Right renal cortex interstitium (tissue), 3 donors: Measurements from ENCODE around the gene METTL24. TPM values are rescaled to one million over a fixed set of nuclear protein-coding genes. Genes with fewer than 3 reads are reported as not detected.
"Not testable (repeated sequence)": the region's sequence is repeated elsewhere in the genome, so short reads cannot be mapped to it uniquely, and the experiment has no call there.

Experiments
- DNase-seq, 3 donors: peaks; one replicate each; pipeline ENCODE4 v3.0.0-alpha.2; 2013; ENCODE audit warnings: low read depth in 3 of 3, low spot score in 2 of 3
- polyA plus RNA-seq, 3 donors: library from polyadenylated mRNA; unstranded; fragments of 120-200 nt; gene quantifications; one replicate each; pipeline ENCODE4 v1.2.1, GENCODE V29; 2013; ENCODE audit not compliant: insufficient read length in 3 of 3

The METTL24 gene
- polyA plus RNA-seq, 3 donors: 14.4 to 15.5 (median 14.7) TPM

DNA sequence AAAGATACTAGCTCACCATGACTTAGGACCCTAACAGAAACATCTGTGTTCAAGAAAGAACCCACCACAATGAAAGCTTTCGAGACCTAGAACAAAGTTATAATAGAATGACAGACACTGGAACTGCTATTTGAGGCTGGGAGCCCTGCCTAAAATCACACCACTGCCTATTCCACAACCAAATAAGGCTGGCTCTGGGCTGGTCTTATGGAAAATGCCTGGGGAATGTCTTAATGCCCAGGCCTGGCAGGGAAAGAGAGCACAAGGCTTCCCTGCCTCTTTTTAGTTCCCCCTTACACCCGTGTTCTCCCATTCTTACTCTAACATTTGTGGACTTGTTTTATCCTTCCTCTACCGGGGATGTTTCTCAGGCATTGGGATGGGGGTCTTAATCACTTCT lies 5.6 kb upstream of the METTL24 start:
- DNase-seq: no peak

GRCh38 chr6:110360676-110361075 lies 2.5 kb upstream of the METTL24 start:
- DNase-seq: no peak

DNA sequence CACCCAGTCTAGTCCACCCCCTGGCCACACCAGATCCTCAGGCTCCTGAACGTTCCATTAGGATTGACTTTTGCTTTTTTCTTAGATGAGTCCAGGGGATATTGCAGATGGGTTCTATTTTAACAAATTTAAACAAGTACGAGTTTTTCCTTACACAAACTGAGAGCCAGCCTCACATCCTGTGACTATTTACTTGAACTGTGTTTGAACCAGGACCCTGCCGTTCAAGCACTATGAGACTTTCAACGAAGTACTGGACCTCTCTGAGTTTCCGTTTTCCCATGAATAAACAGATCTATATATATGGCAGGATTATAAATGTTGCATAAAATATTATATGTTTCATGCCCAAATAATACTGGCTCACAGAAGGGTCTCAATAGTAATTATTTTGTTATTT lies 1.4 kb upstream of the METTL24 start:
- DNase-seq: no peak

DNA sequence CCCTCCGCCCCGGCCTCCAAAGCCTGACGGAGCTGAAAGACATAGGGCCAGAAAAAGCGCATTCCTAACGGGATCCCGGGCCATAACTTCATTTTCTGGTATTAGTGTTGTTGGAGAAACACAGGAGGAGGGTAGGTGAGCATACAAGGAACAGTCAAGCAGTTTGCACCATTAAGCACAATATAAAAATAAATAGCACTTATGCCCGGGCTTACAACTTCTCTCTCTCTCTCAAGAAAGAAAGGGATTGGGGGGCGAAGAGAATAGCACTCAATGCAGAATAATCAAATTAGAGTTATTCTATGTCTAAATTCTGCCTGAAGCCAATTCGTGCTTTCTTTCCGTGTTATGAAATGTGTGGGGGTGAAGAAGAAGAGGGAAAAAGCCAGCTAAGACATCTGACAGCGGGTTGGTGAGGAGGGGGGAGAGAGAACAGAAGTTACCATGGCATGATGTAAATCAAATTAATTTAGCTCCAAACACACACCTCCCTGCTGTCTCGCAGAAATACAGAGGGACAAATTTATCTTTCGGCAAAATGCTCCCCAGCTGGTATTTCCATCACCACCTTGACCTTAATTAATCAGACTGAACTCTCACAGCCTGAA lies 508 bp upstream of the METTL24 start:
- DNase-seq: no peak

GRCh38 chr6:110357298-110357663 lies 868 bp downstream of the METTL24 start:
- DNase-seq: no peak

DNA sequence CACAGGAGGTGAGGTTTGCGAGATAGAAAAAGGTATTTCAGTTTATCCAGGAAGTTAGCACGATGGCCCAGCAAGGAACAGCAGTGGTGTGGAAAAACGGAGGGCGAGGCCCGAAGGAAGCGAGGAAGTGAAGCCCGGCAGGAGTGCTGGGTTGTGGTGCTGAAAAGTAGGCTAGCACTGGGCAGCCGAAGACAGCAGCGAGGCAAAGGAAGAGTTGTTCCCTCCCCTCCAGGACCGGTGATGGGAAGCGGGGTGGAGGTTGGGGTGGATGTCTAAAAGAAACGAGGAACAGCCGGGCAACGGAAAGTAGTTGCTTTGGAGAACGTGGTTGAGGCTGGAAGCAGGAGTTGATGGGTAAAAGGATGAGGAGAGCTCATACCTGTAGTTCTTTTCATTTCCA lies 1.4 kb downstream of the METTL24 start:
- DNase-seq: no peak

DNA sequence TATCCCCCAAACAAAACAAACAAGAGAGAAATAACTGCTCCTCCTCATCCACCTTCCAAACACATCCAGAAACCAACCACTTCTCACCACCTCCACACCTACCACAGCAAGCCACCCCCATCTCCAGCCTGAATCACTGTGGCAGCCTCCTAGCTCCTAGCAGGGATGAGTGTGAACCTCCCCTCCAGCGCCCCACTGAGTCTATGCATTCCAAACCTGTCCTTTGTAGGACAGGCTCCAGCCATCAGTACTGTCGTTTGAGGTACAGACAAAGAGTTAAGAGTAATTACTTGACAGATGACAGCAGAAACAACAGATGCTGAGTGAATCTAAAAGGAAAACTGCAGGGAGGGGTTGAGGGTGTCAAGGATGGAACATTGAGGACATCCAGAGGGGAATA lies 2.4 kb downstream of the METTL24 start:
- DNase-seq: no peak

DNA sequence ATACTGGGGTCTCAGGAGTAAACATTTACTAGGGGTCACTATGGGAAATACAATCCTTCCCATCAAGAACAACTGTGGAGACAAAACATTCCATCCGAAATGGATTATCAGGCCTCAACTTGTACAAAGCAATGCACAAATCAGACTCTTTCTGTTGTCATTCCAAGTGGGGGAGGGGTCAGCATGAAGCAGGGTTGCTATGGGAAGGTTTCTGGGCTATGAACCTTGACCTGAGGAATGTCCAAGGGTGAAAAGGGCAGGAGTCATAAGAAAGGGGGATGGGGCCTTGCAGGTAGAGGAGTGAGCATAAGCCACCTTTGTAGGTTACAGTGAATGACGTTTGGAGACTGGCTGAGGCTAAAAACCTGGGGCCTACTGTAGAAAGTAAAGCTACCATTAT lies 3.1 kb downstream of the METTL24 start:
- no peak for DNase-seq

DNA sequence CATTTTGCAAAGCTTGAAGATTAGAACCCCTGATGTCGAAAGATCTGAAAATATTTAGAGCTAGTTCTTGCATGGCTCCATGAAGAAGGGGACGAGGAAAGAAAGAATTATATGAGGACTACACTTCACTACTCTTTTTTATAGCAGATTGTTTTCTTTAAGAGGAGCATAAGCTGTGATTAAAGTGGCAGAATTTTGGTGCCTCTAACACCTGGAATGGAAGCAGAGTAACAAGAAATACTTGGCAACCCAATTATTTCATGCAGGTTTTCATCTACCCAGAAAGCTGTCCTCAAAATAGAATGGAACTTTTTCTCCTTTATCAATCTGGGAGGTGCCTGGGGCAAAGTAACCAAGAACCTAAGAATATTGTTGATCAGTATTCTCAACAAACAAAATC lies 4.0 kb downstream of the METTL24 start:
- no peak for DNase-seq

GRCh38 chr6:110353457-110354001 lies 4.6 kb downstream of the METTL24 start:
- DNase-seq: no peak

GRCh38 chr6:110352563-110353262 lies 5.4 kb downstream of the METTL24 start:
- DNase-seq: no peak

DNA sequence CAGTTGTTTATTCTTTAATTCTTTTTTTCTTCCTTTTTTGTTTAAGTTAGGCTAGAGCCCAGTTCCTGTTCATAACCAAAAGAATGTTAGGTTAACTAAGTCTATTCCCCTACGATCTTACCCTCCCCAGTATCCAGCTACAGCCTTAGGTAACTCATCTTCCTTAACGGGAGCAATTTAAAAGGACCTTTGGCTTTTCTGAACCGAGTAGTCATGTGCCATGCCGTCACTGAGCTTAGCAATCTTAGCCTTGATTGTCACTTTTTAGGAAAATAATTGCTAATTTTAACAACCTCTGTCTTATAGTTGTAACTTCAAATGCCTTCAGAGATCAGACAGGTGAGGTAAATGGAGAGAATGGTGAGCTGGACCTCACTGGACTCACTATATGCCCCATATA lies 6.2 kb downstream of the METTL24 start:
- DNase-seq: no peak

DNA sequence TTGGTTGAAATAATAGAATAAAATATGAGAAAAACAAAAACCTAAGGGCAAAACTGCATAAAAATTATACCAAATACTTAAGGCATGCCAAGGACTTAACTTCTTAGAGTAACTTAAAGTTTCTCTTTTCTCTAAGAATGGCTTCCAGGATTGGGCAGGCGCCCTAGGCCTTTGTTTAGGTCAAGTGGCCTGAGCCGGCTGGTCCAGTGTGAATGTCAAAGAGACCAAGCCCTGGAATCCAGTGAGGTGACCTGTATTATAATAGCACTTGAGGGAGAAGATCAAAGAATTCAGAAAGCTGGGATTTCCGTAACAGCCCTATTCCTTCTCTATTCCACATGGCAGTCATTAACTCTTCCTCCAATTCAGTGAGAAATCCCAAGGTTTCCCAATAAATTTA lies 6.6 kb downstream of the METTL24 start:
- no peak for DNase-seq

DNA sequence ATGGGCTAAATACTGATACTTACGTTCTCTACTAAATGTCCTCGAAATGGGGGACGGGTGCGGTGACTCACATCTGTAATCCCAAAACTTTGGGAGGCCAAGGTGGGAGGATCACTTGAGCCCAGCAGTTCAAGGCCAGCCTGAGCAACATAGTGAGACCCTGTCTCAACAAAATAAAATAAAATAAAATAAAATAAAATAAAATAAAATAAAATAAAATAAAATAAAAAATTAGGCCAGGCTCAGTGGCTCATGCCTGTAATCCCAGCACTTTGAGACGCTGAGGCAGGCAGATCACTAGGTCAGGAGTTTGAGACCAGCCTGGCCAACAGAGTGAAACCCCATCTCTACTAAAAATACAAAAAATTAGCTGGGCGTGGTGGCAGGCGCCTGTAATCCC lies 7.6 kb downstream of the METTL24 start:
- DNase-seq: not testable (repeated sequence)

DNA sequence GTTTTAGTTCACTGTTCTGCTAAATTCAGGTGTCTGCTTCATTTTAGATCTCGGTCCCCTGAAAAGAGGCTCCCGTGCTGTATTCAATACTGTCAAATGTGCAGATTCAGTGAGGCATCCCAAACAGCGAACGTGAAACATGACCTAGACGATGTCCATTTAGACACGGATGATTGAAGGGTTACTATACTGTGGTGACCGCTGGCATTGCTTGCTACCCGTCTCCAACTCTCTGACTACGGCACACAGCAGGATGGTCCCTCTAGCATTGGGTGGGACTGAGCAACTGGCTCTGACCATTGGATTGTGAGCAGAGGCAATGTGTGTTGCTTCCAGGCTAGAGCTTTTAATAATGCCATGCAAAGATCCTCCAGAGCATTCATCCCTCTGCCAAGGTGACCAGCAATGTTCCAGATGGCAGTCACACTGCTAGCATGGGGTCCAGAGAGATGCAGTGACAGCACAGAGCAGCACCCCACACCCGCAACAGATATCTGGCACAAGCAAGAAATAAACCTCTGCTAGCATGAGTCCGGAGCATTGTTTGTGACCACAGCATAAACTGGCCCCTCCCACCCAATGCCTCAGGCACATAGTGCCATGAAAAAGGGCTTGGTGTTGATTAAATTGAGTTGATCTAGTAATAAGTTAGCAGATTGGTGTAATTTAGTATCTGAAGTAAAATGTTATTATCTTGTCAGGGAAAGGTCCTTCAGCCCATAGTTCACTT lies 9.0 kb downstream of the METTL24 start:
- no peak for DNase-seq

GRCh38 chr6:110345025-110345424 lies 13.1 kb downstream of the METTL24 start:
- no peak for DNase-seq

DNA sequence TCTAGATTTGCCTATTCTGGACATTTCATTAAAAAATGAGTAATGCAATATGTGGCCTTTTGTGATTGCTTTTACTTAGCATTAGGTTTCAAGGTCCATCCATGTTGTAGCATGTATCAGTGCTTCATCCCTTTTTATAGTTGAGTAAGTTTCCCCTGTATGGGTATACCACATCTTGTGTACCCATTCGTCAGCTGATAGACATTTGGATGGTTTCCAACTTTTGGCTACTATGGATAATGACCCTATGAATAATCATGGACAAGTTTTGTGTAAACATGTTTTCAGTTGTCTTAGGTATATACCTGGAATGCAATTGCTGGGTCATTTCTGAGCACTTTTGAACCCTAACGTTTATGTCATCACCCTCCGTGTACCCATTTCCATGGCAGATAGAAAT lies 15.4 kb downstream of the METTL24 start:
- no peak for DNase-seq

DNA sequence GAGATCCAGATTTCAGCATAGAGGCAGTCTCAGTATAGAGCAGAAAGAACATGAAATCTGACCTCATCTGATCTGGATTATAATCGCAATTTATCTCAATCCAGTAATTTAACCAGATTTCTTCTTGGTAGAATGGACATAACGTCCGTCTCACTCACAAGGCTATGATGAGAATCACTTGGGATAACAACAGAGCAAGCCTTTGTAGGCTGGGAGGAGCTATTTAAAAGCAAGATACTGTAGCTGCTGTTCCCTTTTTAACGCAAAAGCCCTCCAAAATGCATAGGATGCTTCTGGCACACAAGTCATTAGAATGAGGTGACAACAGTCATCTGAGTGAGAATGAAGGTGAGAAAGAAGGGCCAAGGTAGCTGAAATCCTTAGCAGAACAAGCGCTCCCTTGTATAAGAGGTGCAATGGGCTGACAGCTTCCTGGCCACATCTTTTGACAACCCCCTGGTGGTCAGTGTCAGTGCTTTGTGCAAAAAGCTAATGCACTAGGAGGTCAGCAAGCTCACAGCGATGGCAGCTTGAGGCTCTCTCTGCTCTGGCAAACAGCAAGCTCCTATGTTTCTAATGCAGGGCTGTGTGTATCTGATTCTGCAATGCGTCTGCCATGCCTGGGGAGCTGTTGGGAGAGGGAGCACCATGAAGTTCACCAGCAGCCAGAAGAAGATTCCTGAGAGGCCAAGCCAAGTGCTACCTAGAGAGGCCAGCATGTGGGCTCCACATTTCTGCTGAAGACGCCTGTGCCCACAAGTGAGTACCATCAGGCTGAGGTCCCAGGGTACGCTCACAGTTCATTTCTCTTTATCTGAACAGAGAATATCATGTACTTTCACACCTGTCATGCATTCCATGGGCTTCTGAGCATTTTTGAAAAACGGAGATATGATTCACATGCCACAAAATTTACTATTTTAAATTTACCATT lies 16.2 kb downstream of the METTL24 start:
- no peak for DNase-seq

DNA sequence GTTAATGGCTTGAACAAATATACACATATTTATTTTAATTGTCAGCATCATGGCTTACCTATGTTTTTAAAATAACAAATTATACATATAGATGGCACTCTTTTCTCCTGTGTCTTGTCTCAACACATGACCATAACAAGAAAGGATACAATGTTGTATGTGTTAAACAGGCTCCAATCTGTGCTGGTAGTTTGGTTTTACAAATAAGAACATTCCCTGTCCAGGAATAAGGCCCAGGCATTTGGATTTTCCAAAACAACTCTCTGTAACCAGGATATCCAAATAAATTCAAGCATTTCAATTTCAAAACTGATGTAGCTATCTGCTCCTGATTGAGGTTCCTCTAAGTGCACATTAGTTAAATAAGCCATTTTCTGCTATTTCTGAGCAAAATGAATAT lies 17.1 kb downstream of the METTL24 start:
- DNase-seq: no peak

GRCh38 chr6:110340392-110340965 lies 17.7 kb downstream of the METTL24 start:
- no peak for DNase-seq
